Stimulated activated naive B cell treated with anti-CD40 and anti-IgM and Interleukin-4, amounts not matched to agents 10 μg/mL and 1 μg/mL and 100 μg/mL, for 72 hours (primary cell): ENCODE results near the gene ALX4.

Experiments
- ATAC-seq, 2 donors: fragments of 150-1000 bp; cut with Tn5 transposase; replicated peaks; 2 replicates each; pipeline ENCODE4 v1.10.0; 2021; ENCODE audit warnings: moderate library complexity in 1 of 2
- DNase-seq: peaks from one replicate; pipeline ENCODE4 v3.0.0; 2021
- H3K27ac Mint-ChIP-seq: one replicate; pipeline ENCODE4 v1.8.0; 2022; ENCODE audit warnings: mild to moderate bottlenecking, mixed read lengths
- H3K27me3 Mint-ChIP-seq, 2 donors: one replicate each; pipeline ENCODE4 v1.8.0; 2022; ENCODE audit warnings: mixed read lengths in 2 of 2
- H3K36me3 Mint-ChIP-seq, 2 donors: one replicate each; pipeline ENCODE4 v1.8.0; 2022; ENCODE audit warnings: mixed read lengths in 2 of 2, mild to moderate bottlenecking in 1 of 2
- H3K4me1 Mint-ChIP-seq, 2 donors: one replicate each; pipeline ENCODE4 v1.8.0; 2022; ENCODE audit warnings: mixed read lengths in 2 of 2, mild to moderate bottlenecking in 1 of 2
- H3K4me3 Mint-ChIP-seq, 2 donors: one replicate each; pipeline ENCODE4 v1.8.0; 2022; ENCODE audit warnings: mild to moderate bottlenecking in 2 of 2, mixed read lengths in 2 of 2, moderate library complexity in 1 of 2
- H3K9me3 Mint-ChIP-seq, 2 donors: one replicate each; pipeline ENCODE4 v1.8.0; 2022; ENCODE audit warnings: mixed read lengths in 2 of 2, mild to moderate bottlenecking in 1 of 2

ALX4 gene

DNA sequence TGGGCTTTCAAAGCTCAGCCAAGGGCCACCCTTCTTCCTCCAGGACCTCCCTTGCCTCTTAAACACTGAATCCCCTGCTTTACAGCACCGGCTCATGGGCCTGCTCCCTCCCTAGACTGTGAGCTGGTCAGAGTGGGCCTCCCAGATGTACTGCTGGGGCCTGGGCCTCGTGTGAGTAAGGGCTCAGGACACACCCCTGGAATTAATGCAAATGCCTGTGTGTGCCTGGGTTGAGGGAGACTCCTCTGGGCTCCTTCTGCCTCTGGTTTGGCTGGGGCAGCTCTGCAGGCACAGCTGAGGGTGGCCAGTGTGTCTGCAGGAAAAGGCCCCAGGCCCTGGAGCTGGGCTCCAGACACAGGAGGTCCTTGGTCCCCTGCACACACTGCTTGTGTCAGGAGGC, 24.2 kb downstream of the ALX4 start:
- DNase-seq (no peak), ATAC-seq (no peak)
- H3K27me3 Mint-ChIP-seq, result peaks cover 19 to 39% of the 10 kb centered on the region in 2 donors
- H3K4me3 Mint-ChIP-seq, result no peak overlapping the region
- H3K4me1 Mint-ChIP-seq, result peaks cover 0 to 4% of the 10 kb centered on the region in 2 donors
- H3K36me3 Mint-ChIP-seq, result no peaks in the 10 kb centered on the region
- no peaks in the 10 kb centered on the region for H3K9me3 Mint-ChIP-seq
- H3K27ac Mint-ChIP-seq, result no peak overlapping the region

- H3K27me3 Mint-ChIP-seq, result peaks cover 13 to 35% of the 10 kb centered on the region in 2 donors
- ATAC-seq (no peak), DNase-seq (no peak)
- H3K4me1 Mint-ChIP-seq, result peaks cover 0 to 4% of the 10 kb centered on the region in 2 donors
- no peak overlapping the region for H3K27ac Mint-ChIP-seq
- no peaks in the 10 kb centered on the region for H3K36me3 Mint-ChIP-seq
- H3K4me3 Mint-ChIP-seq, result no peak overlapping the region
- H3K9me3 Mint-ChIP-seq, result no peaks in the 10 kb centered on the region
Measured at GRCh38 chr11:44282620-44283019, 27.3 kb downstream of the ALX4 start.

DNA sequence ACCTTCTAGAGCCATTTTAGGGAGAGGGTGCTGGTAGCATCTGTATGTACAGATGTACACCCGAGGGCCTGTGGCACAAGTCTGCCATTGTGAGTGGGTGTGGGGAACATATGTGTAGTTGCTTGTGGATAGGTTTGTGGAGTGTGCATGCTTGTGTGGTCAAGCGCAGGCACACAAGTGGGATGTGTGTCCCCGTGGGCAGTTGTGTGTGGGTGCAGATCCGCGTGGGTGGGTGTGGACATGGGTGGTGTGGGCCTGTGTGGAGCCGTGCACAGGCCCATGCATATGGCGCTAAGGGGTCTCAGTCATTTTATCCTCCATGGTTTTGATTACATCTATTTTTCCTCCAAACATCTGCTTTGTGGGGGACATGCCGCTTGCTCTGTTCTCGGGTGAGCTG, 28.8 kb downstream of the ALX4 start:
- no peak for DNase-seq
- H3K4me1 Mint-ChIP-seq, result peaks cover 0 to under 1% of the 10 kb centered on the region in 2 donors
- H3K9me3 Mint-ChIP-seq, result no peaks in the 10 kb centered on the region
- ATAC-seq, result no peak
- H3K27me3 Mint-ChIP-seq, result peaks cover 9 to 29% of the 10 kb centered on the region in 2 donors
- H3K4me3 Mint-ChIP-seq, result no peak overlapping the region
- H3K27ac Mint-ChIP-seq, result no peak overlapping the region
- H3K36me3 Mint-ChIP-seq, result no peaks in the 10 kb centered on the region

DNA sequence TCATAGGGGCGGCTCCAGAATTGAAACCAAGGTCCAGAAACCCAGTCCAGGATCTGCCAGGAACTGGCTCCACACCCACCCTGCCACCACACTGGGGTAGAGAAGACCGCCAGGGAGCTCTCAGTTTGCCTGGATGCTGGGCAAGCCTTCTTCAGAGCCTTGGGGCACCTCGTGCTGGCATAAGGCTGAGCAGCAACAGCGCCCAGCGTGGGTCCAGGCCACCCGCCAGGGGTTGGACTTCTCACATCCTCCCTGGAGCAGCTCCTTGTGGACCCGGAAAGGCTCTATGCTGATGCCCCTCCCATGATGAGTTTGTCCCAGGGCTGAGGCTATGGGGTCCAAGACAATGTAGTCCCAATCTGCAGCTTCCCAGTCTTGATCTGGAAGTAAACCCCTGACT, 29.7 kb downstream of the ALX4 start:
- ATAC-seq, result no peak
- Mint-ChIP-seq H3K27me3 (peaks cover 9 to 29% of the 10 kb centered on the region in 2 donors), H3K4me3 (no peak overlapping the region), H3K9me3 (no peaks in the 10 kb centered on the region), H3K27ac (no peak overlapping the region), H3K36me3 (no peaks in the 10 kb centered on the region), H3K4me1 (no peaks in the 10 kb centered on the region)
- DNase-seq, result no peak

- DNase-seq (no peak), ATAC-seq (no peak)
- Mint-ChIP-seq H3K9me3 (no peaks in the 10 kb centered on the region), H3K4me3 (no peak overlapping the region), H3K4me1 (no peaks in the 10 kb centered on the region), H3K27me3 (peaks cover 9 to 29% of the 10 kb centered on the region in 2 donors), H3K36me3 (no peaks in the 10 kb centered on the region), H3K27ac (peak overlapping the region; percentile 14)
Measured at GRCh38 chr11:44279483-44279882, 30.5 kb downstream of the ALX4 start.

- no peak overlapping the region for H3K4me3 Mint-ChIP-seq
- no peaks in the 10 kb centered on the region for H3K36me3 Mint-ChIP-seq
- no peaks in the 10 kb centered on the region for H3K9me3 Mint-ChIP-seq
- H3K27ac Mint-ChIP-seq, result no peak overlapping the region
- ATAC-seq (no peak), DNase-seq (no peak)
- H3K27me3 Mint-ChIP-seq, result peaks cover 9 to 21% of the 10 kb centered on the region in 2 donors
- H3K4me1 Mint-ChIP-seq, result no peaks in the 10 kb centered on the region
Measured at GRCh38 chr11:44277196-44278090, 32.5 kb downstream of the ALX4 start.

DNA sequence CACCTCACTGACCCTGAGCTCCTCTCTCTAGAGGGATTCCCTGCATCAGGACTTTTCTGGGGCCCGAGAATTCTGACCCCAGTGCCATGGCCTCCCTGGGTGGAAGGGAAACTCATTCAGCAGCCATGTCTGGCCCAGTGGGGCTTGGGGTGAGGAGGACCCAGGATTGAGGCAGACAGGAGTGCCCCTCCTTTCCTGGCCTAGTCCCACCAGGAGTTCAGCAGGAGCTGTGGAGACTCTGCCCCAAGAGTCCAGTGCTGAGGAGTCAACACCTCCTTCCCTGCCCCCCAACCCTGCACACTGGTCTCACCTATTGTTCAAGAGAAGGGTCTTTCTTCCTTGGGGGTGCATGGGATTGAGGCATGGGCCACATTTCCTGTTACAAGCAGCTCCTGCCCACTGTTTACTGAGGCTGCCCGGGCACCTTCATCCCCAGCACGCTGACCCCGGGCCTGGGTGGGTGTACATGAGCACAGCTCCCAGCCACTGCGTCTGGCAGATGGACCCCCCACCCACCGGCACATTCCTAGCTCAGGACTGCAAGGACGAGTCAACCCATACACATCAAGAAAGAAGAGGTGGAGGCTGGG, 33.9 kb downstream of the ALX4 start:
- no peaks in the 10 kb centered on the region for H3K9me3 Mint-ChIP-seq
- peaks cover 12 to 13% of the 10 kb centered on the region in 2 donors for H3K27me3 Mint-ChIP-seq
- no peak overlapping the region for H3K27ac Mint-ChIP-seq
- ATAC-seq (no peak), DNase-seq (no peak)
- H3K4me3 Mint-ChIP-seq, result no peak overlapping the region
- no peaks in the 10 kb centered on the region for H3K36me3 Mint-ChIP-seq
- H3K4me1 Mint-ChIP-seq, result no peaks in the 10 kb centered on the region

- no peak for ATAC-seq
- no peaks in the 10 kb centered on the region for H3K4me1 Mint-ChIP-seq
Measured at GRCh38 chr11:44275241-44275640, 34.7 kb downstream of the ALX4 start.

GRCh38 chr11:44274404-44274803, 35.5 kb downstream of the ALX4 start:
- Mint-ChIP-seq H3K4me3 (no peak overlapping the region), H3K9me3 (no peaks in the 10 kb centered on the region), H3K36me3 (no peaks in the 10 kb centered on the region), H3K27ac (no peak overlapping the region), H3K27me3 (peaks cover 9 to 13% of the 10 kb centered on the region in 2 donors), H3K4me1 (no peaks in the 10 kb centered on the region)
- DNase-seq (no peak), ATAC-seq (no peak)

More at GRCh38 chr11:44275241-44275640, 34.7 kb downstream of the ALX4 start:
- H3K27ac Mint-ChIP-seq, result no peak overlapping the region
- H3K27me3 Mint-ChIP-seq, result peaks cover 13 to 16% of the 10 kb centered on the region in 2 donors
- no peak for DNase-seq
- H3K4me3 Mint-ChIP-seq, result no peak overlapping the region
- no peaks in the 10 kb centered on the region for H3K36me3 Mint-ChIP-seq
- no peaks in the 10 kb centered on the region for H3K9me3 Mint-ChIP-seq

DNA sequence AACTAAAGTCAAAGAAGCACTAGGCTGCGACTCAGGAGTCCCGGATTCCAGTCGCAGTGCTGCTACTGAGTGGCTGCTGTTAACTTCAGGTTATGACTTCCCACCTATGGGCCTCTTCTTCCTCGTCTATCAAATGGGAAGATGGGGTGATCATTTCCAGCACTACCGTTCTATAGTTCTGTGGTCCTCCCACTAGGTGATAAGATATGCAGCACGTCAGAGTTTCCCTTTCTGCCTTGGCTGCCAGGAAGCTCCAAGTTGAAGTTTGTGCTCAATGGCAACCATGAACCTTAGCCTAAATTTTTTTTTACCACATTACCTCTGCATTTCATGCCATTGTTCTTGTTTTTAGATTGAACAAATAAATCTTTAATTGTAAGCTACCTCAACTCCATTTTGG, 38.7 kb downstream of the ALX4 start:
- no peak overlapping the region for H3K27ac Mint-ChIP-seq
- no peaks in the 10 kb centered on the region for H3K36me3 Mint-ChIP-seq
- no peak for DNase-seq

DNA sequence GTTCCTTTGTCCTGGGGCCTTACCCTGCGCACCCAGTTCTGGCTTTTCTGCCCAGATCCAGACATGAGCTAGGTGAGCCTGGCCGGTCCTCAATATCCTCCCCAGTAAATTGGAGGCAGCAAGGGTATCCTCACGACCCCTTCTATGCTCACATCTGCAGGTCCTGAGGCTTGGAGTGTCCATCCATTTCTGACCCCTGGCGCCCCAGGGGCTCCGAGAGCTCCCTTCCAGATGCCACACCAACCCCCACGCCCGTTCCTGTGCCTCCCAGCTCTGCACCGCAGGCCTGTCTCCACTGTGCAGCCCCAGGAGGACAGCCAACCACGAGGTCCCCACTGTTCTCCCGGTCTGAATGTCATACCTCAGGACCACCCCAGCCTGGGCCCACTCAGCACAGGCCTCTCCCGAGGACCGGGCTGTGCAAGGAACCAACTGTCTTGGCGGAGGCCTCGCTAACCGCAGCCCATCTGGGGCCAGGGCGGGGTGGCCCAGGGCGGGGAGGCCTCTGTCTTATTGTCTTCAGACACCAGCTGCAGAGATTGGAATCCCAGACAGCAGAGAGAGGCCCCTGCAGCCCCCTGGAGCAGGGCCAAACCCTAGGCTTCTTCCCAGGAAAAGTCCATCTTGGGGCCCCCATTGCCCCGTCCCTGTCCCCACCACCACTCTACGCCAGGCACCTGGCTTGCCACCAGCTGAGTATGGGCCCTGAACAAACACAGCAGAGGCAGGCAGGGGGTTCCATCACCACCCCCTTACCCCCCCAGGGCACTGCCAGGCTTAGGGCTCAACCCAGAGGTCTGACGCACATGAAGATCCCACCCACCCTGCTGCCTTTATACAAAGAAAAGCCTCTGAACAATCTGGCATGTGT, 39.3 kb downstream of the ALX4 start:
- no peaks in the 10 kb centered on the region for H3K36me3 Mint-ChIP-seq
- ATAC-seq (no peak), DNase-seq (no peak)
- no peak overlapping the region for H3K4me3 Mint-ChIP-seq
- no peak overlapping the region for H3K27ac Mint-ChIP-seq
- H3K4me1 Mint-ChIP-seq, result no peaks in the 10 kb centered on the region
- no peaks in the 10 kb centered on the region for H3K9me3 Mint-ChIP-seq
- peaks cover 11 to 13% of the 10 kb centered on the region in 2 donors for H3K27me3 Mint-ChIP-seq

More for the DNA sequence above, 38.7 kb downstream of the ALX4 start:
- Mint-ChIP-seq H3K27me3 (peaks cover 8 to 13% of the 10 kb centered on the region in 2 donors), H3K4me1 (no peaks in the 10 kb centered on the region), H3K4me3 (no peak overlapping the region), H3K9me3 (no peaks in the 10 kb centered on the region)
- no peak for ATAC-seq

DNA sequence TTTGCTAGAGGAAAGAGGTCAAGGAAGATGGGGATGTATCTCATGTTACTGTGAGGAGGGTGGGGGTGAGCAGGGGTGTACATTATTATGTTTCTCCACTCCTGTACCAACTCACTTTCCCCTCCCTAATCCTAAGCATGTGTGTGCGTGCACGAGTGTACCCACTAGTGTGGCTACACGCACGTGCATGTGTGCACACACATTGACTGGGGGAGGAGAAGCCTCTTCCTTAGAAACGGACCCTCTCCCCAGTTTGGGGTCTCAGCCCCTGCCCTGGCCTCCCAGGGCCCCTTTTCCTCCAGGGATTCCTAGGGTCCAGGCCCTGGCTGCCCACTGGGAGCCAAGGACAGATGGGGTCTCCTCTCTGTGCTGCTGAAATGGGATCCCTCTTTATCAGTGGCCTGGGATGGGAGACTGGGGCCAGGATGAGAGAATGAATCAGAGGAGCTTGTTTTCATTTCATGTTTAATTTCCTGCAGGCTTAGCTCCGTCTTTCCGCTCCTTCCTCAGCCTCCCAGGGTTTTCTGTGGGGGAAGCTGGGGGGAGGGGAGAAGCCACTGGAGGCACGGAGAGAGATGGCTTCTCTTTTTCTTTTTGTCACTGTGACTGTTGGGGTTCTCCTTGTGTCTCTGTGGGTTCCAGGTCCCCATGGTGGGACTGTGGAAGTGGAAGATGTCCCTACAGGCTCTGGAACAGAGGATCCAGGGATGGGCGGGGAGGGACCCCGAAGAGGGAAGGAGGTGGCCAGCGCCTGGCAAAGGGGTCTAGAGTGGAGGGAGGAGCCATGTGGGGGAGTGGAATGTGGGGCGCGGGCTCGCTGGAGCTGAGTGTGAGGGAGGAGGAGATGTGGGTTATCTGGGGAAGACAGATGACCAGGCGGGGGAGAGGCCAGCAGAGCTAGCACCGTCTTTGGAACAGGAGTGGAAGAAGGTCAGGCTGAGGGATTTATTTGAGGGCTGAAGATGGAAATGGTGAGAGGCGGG, 40.3 kb downstream of the ALX4 start:
- no peak for ATAC-seq
- no peak overlapping the region for H3K27ac Mint-ChIP-seq
- DNase-seq, result no peak

GRCh38 chr11:44268614-44269080, 41.3 kb downstream of the ALX4 start:
- ATAC-seq (no peak), DNase-seq (no peak)
- no peak overlapping the region for H3K4me3 Mint-ChIP-seq
- H3K4me1 Mint-ChIP-seq, result no peaks in the 10 kb centered on the region
- H3K27ac Mint-ChIP-seq, result no peak overlapping the region
- no peaks in the 10 kb centered on the region for H3K36me3 Mint-ChIP-seq
- H3K27me3 Mint-ChIP-seq, result peaks cover 11 to 13% of the 10 kb centered on the region in 2 donors
- no peaks in the 10 kb centered on the region for H3K9me3 Mint-ChIP-seq

More for the DNA sequence above, 40.3 kb downstream of the ALX4 start:
- peaks cover 11 to 13% of the 10 kb centered on the region in 2 donors for H3K27me3 Mint-ChIP-seq
- H3K36me3 Mint-ChIP-seq, result no peaks in the 10 kb centered on the region
- H3K4me3 Mint-ChIP-seq, result no peak overlapping the region
- no peaks in the 10 kb centered on the region for H3K4me1 Mint-ChIP-seq
- no peaks in the 10 kb centered on the region for H3K9me3 Mint-ChIP-seq
